GM11168 (cell line): Measurements from ENCODE around the gene MAGEB17.

ENCODE experiments used
- in situ Hi-C: fragments of 300-500 bp; cut with MboI; formaldehyde crosslinking; loops from one replicate; pipeline ENCODE4 v1.12.0; 2022; ENCODE audit warnings: low sequenced_read_pairs; ENCODE audit not compliant: unreplicated experiment

The MAGEB17 gene

GRCh38 chrX:16167181-16167580 is at the start of gene MAGEB17:
MAGEB17 (plus strand) TSS chrX:16167481; CDS start chrX:16170383, 2,902 bp downstream.
- in situ Hi-C loops: no loop called here

- in situ Hi-C loops: no loop called here
Observed at GRCh38 chrX:16119353-16120220, 47.7 kb upstream of the MAGEB17 start.

GRCh38 chrX:16120431-16120830 is 46.9 kb upstream of the MAGEB17 start:
- in situ Hi-C loops: no loop called here

GRCh38 chrX:16123222-16123786 is 44.0 kb upstream of the MAGEB17 start, which contains the start of gene GRPR:
GRPR (plus strand) TSS chrX:16123565; CDS start chrX:16123954, 389 bp downstream.
- in situ Hi-C loops: no loop called here

- in situ Hi-C loops: no loop called here
Observed at GRCh38 chrX:16124201-16124600, 43.1 kb upstream of the MAGEB17 start.

- in situ Hi-C loops: loop anchor here (25.0 kb wide), 1 partner anchor 188 kb away; no protein-coding TSS in a partner anchor
Observed at GRCh38 chrX:16125520-16126149, 41.6 kb upstream of the MAGEB17 start.

- in situ Hi-C loops: loop anchor here (25.0 kb wide), 1 partner anchor 193 kb away; no protein-coding TSS in a partner anchor
Observed at GRCh38 chrX:16130707-16131106, 36.6 kb upstream of the MAGEB17 start.

GRCh38 chrX:16134936-16135335 is 32.3 kb upstream of the MAGEB17 start:
- in situ Hi-C loops: loop anchor here (25.0 kb wide), 1 partner anchor 198 kb away; no protein-coding TSS in a partner anchor

- in situ Hi-C loops: loop anchor here (25.0 kb wide), 1 partner anchor 199 kb away; no protein-coding TSS in a partner anchor
Observed at GRCh38 chrX:16136080-16136479, 31.2 kb upstream of the MAGEB17 start.

GRCh38 chrX:16137416-16138107 is 29.7 kb upstream of the MAGEB17 start:
- in situ Hi-C loops: loop anchor here (25.0 kb wide), 1 partner anchor 200 kb away; no protein-coding TSS in a partner anchor

- in situ Hi-C loops: loop anchor here (25.0 kb wide), 1 partner anchor 201 kb away; no protein-coding TSS in a partner anchor
Observed at GRCh38 chrX:16138108-16138427, 29.2 kb upstream of the MAGEB17 start.

GRCh38 chrX:16140448-16140847 is 26.8 kb upstream of the MAGEB17 start:
- in situ Hi-C loops: loop anchor here (25.0 kb wide), 1 partner anchor 203 kb away; no protein-coding TSS in a partner anchor

GRCh38 chrX:16140983-16141382 is 26.3 kb upstream of the MAGEB17 start:
- in situ Hi-C loops: loop anchor here (25.0 kb wide), 1 partner anchor 204 kb away; no protein-coding TSS in a partner anchor

- in situ Hi-C loops: loop anchor here (25.0 kb wide), 1 partner anchor 204 kb away; no protein-coding TSS in a partner anchor
Observed at GRCh38 chrX:16141422-16142245, 25.6 kb upstream of the MAGEB17 start.

GRCh38 chrX:16142246-16142558 is 25.1 kb upstream of the MAGEB17 start:
- in situ Hi-C loops: loop anchor here (25.0 kb wide), 1 partner anchor 205 kb away; no protein-coding TSS in a partner anchor

GRCh38 chrX:16143968-16144367 is 23.3 kb upstream of the MAGEB17 start:
- in situ Hi-C loops: loop anchor here (25.0 kb wide), 1 partner anchor 207 kb away; no protein-coding TSS in a partner anchor

- in situ Hi-C loops: loop anchor here (25.0 kb wide), 1 partner anchor 207 kb away; no protein-coding TSS in a partner anchor
Observed at GRCh38 chrX:16144420-16144819, 22.9 kb upstream of the MAGEB17 start.

GRCh38 chrX:16145093-16145492 is 22.2 kb upstream of the MAGEB17 start:
- in situ Hi-C loops: loop anchor here (25.0 kb wide), 1 partner anchor 208 kb away; no protein-coding TSS in a partner anchor

- in situ Hi-C loops: loop anchor here (25.0 kb wide), 1 partner anchor 208 kb away; no protein-coding TSS in a partner anchor
Observed at GRCh38 chrX:16145656-16146055, 21.6 kb upstream of the MAGEB17 start.
